NCI-H510A treated with DMSO at 0.1 percent for 48 hours (cell line): ENCODE measurements around the gene AHNAK2.

ENCODE experiments used
- DNase-seq: peaks from one replicate; lab custom pipeline; 2025; lab: John Stamatoyannopoulos, UW

Gene AHNAK2

DNA sequence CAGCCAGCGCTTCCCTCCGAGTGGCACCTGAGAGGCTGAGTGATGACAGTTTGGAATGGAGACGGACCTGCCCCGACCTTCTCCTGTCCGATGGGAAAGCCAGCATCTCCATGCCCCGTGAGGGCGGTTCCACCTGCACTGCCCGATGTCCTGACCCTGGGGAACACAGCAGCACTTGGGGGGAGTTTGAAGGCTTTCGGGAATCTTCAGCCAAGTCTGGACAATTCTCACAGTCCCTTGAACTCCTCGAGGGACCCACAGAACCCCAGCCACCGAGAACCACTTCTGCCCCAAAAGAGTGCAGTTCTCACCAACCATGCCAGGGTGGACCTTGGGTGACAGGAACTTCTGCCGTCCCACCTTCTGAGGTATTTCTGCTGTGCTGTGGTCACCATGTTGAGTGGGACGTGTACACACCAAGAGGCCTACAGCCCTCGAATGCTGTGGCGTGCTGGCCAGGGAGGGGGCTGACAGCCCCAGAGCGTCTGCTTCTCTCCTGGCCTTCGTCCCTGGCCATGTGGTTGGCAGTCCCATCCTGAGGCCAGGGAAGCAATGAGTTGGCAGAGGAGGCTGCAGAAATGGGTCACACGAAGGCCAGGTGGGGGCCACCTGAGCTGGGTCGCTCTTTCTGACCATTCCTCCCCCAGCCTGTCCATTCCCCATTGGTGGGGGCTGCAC is 8.5 kb upstream of the AHNAK2 start:
- no peak for DNase-seq

DNA sequence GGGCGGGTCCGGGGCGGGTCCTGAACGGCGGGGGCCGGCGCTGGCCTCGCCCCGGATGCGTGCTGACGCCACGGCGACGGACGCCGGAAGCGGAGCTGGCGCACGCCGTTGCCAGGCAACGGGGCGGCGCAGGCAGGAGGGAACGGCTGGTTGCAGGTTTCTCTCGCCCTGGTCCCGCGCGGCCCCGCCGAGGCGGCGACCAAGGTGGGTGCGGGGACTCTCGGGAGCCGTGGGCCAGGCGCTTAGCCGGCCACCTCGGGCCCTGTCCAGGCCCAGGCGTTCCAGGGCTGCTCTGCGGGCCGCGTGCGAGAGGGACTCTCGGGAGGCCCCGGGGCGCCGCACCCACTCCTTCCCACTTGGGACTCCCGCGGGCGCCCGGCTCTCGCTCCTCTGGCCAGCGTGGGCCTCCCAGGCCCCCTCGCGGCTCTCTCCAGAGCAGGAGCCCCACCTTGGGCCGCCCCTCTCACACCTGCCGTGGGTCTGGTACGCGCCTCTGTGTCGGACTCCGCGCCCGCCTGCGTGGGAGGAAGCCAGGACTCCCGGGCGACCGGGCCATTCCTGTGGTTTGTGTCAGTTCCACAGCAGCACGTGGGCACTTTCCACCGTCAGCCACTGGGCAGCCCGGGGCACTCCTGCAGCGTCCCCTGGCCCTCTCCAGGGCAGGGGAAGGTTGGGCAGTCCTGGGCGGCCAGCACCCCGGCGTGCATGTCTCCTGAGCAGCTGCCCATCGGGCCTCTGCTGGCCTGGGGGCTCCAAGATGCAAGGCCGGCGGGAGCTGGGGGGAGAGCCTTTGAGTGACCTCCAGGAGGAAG is 7.7 kb upstream of the AHNAK2 start, which contains the start of gene CLBA1:
Gene CLBA1, plus strand, starts transcription at position 114 of the 812 bp plus-strand sequence. Its CDS starts 644 bp downstream, at position 758.
- peak; percentile 73 for DNase-seq

DNA sequence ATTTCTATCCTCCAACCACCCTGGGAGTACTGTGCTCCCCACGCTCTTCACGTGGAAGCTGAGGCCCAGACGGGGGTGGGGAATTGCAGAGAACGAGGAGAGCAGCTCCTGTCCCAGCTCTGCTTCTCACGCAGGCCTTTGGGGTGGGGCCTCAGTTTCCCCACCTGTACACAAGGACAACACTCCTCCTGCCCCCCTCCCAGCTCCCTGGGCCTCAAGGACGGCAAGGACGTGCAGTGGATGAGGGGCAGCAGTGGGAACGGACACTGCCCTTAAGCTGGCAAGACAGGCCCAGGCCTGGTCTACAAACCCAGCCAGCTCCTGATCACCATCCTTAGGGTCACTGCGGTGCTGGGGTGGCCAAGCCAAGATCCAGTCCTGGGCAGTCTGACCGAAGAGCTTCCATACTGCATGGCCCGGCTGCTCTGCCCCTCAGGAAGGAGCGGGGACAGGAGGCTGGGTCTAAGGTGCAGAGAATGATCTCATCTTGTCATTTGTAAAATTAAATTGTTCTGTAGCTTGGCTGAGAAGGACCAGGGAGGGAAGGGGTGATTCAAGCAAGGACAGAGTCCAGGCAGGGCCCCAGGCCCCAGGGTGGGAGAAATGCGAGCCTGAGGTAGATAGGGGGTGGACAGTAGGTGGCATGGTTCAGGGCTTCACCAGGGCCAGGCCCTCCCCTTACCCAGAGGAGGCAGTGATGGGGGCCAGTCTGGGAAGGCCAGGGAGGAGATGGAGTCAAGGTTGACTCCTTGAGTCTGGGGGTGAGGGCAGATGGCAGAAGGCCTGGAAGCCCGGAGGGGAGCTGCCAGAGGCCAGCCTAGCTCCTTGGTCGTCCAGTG is 6.1 kb upstream of the AHNAK2 start:
- no peak for DNase-seq

DNA sequence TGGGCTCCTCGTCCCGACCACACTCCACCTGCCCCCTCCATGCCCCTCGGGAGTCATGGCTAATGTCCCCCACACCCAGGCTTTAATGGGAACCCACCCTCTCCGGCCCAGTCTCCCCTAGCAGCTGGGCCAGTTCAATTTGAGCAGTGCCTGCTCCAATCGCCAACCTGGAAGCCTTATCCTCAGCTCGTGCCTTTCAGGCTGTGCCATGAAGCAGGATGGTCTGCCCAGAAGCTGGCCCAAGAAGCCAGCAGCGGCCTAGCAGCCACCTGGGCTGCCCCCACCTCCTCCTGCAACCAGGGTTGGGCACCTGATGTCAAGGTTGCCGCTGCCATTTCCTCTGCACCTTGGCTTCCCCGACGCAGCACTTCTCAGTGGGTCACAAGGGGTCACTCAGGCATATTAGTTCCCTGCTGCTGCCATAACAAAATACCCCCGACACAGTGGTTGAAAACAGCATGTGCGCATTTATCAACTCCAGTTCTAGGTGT is 5.1 kb upstream of the AHNAK2 start:
- no peak for DNase-seq

DNA sequence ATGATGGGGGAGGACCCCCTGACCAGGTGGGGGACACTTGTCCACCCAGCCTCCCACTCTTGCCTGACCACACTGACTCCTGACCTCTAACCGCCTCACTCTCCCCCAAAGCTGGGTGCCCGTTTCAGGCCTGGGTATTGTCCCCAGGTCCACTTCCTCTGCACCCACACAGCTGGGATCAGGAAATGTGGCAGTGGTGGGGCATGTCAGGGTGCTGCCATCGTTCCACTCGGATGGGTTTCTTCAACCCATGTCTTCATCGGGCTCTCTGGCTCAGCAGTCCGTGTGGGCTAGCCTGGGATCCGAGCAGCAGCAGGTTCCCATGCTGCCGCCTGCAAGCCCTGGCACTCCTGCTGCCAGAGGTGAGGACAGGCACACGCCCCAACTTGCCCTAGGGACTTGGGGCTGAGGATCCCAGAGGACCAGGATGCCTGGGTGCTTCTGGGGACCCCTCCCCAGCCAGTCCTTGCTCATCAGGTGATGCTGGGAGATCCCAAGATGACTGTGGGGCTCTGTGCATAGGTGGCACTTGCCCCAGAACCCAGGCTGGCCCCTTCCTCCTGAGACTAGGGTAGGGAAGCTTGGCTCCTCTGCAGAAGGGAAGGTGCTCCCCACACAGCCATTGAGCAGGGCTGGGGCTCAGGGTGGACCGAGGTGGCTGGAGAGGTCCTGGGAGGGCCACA is 4.5 kb upstream of the AHNAK2 start:
- DNase-seq, result no peak

DNA sequence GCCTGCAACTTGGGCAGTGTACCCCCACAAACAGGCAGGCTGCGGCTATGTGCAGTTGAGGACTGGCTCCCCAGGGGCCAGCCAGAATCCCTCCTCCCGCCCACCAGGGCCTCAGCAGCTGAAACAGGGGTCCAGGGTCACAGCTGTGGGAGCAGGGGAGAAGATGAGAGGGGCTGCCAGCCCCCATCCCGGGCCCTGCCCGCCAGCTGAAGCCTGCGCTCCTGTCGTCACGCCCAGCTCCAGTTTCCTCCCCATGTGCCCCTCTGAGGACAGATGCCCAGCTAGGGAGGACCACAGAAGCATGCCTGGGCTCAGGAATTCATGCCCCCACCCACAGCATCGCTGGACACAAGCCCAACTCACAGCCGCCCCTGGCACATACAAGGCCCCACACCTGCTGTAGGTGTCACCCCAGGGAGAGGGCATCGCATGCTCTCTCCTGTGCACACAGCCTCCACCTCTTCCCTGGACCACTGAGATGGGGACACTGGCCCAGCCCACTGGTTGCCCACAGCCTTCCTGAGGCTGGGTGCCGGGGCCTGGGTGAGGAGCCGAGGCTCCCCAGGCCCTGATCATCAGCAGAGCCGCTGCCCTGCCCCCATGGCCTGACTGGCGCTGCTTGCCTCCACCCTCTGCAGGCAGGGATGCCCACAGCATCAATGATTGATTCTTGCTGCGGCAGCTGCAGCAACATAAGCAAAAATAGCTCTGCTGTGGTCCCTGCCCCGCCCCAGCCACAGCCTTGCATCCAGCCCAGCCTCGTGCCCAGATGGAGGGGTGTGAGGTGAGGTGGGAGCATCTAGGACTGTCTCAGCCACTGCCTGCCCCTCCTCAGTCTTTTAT is 3.7 kb upstream of the AHNAK2 start:
- DNase-seq, result no peak

DNA sequence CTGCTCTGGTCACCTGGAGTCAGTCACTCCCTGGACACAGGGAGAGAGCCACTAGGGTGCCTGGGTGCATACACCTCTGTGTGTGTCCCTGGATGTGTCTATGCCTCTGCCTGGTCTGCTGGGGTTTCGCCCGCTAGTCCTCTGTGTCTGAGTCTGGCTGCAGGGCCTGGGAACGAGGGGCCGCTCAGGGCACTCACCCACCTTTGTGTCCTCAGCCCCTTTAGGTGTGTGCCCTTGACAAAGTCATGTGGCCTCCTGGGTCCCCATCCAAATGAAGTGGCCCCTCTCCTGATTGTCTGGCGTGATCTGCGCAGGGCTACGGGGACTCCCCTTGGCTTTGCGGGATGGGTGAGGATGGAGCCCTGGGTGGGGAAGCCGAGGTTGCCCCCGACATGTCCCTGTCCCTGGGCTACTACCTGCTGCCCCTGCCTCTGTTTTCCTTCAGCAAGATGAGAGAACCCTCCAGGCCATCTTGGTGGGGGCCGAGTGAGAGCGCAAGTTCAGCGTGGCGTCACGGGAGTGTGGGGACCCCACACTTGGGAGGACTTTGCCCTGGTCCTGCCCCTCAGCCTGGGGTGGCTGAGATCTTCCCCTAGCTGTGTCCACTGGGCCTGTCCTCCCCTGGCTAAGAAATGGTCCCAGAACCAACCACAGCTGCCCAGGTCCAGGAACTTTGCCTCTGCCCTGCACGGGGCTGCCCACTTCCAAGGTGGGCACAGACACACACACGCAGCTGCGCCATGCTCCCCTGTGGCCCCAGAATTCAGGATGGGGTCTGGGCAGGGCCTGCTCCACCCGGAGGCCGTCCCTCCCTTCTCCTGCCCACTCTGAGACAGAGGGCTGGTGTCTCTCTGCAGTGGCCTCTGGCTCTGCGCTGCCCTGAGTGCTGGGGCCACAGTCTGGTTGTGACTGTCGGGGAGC is 2.7 kb upstream of the AHNAK2 start:
- DNase-seq, result no peak

DNA sequence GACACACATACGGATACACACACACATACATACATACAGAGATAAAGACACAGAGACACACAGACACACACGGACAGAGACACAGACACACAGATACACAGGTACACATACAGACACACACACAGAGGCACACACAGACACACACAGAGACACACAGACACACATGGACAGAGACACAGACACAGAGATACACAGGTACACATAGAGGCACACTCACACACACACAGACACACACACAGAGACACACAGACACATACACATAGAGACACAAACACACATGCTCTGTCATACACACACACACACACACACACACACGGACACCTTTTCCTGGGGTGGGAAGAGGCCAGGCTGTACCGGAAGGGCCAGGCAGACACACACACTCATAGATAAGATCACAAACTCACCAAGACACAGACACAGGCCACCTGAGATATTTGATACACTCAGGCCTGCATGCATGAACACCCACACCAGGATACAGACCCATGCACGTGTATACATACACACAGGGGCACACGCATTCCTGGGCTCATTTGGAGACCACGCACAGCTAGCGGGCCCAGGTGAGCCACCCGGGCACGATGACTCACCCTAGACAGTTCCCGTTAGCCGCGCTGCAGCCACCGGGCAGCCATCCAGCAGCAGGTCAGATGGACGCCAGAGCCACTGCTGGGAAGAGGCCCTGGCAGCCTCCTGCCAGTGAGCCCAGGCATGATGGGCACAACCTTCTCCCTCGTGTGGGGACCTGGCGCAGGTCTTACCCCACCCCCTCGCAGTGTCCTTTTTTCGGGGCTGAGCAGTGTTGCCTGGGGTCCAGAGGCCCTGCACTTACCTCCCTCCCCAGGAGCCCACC is 1.8 kb upstream of the AHNAK2 start:
- DNase-seq, result no peak

DNA sequence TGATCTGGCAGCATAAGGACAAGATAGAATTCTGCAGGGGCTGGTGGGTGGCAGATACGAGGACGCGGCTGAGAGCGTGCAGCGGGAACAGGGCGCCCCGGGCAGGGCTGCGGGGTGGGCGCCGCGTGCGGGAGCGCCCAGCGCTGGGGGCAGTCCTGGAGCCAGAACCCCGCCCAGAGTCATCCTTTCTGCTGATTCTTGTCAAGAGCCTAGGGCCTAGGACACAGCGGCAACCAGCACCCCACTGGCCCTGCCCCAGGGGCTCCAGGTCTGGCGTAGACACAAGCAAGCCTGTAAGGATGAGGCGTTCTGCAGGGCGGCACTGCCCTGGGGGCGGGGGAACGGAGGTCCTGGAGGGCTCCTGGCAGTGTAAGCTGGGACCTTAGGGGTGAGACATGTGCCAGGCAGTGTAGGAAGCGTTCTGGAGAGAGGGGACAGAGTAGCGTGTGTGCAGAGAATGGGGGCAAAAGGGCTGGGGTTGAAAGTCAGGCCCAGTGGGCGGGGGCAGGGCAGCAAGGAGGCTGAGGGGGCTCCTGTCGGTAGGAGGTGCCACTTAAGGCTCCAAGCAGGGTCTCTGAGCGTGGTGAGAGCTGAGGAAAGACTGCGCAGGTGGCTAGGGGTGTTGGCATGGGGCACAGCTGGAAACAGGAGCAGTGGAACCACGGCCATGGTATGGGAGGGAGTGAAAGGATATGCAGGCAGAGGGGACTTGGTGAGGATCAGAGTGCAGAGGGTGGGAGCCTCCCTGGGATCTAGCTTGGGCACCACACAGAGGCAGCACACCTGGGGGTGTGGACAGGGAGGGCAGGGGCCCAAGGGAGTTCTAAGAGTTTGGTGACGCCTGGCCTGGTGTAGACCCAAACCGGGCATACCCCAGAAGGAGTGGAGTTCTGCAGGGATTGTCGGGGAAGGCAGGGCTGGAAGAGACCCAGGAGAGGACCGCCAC is 845 bp upstream of the AHNAK2 start:
- DNase-seq, result no peak

DNA sequence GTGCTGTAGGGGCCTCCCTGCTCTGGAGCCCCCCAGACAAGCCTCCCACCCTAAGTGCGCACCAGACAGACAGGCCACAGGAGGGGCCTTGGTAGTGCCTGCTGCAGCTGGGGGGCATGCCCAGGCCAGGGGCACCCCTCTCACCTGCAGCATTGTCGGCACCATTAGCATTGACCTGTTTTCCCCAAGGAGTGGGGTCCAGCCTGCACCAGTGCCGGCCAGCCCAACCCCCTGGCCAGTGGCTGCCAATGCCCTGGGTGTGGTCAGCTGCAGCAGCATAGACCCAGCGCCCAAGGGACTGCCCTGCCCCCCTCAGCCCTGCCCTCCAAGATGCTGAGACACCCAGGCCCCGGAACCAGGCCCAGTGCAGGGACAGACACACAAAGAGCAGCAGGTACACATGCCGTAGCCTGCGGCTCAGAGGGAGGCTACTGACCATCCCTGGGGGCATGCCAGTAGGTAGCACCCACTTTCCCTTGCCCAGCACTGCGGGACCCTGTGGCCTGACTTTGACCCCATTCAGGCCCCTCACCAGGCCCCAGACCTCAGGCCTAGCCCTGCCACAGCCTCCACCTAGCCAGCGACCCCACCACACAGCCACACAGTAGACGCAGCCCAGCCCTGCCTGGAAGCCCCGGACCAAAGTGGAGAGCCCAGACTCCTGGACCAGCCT is 1.0 kb downstream of the AHNAK2 start:
- no peak for DNase-seq

DNA sequence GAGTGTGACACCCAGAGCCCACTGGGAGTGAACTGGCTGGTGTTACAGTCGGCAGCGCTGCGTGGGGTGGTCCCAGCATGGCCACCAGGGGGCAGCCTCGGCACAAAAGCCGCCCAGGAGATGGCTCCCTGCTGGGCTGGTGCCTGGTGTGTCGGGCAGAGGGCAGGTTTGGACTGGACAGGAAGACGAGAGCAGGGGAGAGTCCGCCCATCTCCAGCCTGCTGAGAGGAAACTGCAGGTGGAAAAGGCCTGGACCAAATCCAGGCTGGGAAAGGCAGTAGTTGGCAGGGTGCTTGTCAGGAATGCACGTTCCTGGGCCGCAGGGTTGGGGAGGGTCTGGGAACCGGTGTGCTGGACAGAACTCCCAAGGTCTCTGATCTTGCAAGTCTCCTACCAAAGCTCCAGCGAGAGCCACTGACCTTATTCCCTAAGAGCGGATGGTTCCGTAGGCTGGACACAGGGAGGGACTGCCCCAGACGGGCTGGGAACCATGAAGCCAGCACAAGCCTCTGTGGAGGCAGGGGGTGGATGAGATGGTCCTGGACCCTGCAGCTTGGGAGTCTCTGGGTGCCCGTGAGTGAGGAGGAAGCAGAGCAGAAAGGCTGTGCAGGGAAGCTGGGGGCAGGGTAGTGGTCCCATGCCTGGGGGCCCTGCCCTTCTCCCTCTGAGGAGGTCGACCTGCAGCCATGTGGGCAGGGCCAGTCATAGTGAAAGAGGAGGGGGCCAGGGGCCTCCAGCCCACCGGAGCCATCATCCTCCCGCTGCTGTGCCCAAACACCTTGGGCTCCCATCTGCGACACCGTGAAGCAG is 1.8 kb downstream of the AHNAK2 start:
- peak; percentile 63 for DNase-seq

DNA sequence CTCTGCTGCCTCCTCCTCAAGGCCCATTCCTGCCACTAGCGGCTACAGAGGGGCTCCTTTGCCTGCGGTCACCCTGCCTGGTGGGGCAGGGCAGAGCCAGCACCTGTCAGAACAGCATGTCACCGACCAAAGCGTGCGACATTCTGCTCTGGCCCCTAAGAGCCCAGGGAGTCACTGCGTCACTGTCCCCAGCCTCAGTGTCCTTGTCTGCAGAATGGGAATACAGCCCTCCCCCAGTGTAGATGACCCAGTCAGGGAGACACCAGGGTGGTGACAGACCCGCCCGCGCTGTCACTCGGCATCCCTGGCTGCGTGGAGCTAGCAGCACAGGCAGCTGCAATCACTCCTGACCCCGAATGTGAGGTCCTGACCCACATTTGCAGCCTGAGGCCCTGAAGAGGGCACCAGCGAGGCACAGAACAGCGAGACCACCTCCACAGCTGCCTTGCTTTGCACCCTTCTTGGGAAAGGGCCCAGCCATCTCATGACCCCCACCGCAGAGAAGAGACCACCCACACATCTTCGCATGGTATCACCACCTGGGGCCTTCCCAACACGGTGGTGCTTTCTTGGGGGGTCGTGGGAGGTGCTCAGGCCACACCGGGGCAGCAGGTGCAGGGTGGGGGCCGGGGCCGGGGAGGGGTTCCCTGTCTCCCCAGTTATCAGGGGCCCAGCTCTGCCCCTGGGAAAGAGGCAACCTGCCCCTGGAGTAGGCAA is 2.5 kb downstream of the AHNAK2 start:
- DNase-seq, result no peak

DNA sequence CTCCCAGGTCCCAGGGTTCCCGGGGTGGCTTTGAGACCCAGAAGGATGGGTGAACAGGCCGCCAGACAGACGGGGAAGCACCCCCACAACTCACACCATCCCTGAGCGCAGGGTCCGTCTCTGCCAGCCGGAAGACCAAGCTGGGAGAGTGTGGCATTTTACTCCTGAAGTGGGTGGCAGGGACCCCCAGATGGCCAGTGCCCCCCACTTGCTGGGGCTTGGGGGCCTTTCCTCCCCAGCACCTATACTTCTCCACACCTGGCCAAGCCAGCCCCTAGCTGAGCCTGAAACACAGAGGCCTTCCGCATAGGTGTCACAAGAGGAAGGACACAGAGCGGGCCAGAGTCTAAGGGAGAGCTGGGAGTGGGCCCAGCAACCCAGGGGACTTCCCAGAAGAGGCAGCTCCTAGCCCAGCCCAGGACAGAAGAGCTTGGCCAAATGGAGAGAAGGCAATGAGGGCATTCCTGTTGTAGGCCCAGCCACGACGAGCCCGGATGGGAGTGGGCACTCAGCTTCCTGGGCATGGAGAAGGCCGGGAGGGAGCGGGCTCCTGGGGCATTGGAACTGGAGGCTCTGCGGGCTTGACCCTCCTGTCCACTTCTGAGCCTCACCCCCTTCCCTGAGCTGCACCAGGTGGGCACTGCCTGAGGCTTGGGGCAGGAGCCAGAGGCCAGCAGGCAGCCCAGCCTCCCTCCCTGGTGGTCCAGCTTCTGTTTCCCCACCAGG is 3.3 kb downstream of the AHNAK2 start:
- no peak for DNase-seq

DNA sequence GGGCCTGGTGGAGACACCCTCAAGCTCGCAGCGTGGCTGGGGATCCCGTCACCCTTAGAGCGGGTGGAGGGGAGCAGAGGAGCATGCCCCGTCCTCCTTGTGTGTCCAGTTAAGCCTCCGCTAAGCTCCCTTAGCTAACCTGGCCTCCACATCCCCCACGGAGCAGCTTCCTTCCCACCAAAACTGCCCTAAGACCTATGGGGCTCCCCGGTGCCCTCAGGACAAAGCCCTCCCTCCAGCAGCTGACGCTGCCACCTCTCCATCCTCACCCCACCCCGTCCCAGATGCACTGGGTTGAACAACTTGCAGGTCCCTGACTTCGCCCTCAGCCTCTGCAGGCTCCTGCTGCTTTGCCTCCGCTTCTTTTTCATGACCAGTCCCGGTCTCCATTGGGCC is 4.0 kb downstream of the AHNAK2 start:
- no peak for DNase-seq
